GM21529 (cell line): Measurements from ENCODE around the gene MUC5AC.

Experiments
- ATAC-seq: cut with Tn5 transposase; IDR thresholded peaks from one replicate; pipeline ENCODE4 v1.9.1; 2021; ENCODE audit not compliant: unreplicated experiment

The MUC5AC gene

DNA sequence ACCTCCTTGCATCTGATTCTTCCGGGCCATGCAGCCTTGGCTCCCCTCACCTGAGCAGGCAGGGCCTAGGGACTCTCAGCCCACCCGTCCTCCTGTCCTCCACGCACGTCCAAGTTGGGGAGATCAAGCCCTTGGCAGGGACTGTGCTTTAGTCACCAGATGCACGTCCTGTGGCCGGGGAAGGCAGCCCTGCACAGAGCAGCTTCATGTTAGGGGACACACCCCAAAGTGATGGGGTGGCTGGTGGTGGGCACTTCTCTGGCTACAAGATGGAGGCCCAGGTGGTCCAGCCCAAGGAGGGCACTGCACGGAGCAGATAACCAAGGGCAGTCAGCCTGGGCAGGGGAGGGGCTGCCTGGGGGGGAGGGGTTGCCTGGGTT is 66.3 kb downstream of the MUC5AC start:
- no peak for ATAC-seq

DNA sequence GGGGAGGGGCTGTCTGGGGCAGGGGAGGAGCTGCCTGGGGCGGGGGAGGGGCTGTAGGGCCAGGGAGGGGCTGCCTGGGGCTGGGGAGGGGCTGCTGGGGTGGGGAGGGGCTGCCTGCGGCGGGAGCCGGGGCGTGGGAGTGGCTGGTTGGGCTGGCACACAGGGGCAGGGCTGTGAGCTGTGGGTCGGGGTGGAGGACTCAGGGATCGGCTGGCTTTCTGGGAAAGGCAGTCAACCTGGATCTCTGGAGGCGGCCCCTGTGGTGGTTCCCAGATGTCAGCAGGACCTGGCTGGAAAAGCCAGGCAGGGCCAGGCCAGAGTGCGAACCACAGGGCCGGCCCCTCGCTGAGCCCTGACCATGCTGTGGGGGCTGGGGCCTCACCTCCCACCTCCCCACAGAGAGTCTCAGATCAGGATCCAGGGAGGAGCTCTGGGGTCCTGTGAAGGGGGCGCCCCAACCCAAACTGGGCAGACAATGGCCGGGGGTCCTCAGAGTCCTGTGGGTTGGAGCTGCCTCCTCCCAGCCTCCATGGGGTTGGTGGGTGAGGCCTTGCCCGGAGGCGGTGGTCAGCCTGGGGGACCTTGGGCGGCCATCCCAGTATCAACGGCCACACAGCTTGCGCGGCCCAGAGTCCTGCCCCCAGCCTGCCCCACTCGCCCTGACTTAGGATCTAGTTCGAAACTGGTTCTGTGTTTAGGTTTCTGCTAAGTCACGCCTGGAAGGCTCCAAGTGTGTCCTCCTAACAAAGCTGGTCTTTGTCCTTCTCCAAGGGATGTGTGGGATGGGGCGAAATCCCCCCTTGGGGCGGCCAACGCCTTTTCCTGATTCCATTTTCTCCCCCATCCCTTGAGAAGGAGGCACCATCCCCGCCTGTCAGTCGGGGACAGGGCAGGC is 67.0 kb downstream of the MUC5AC start:
- ATAC-seq: no peak

- no peak for ATAC-seq
Observed at GRCh38 chr11:1225386-1226225, 67.9 kb downstream of the MUC5AC start.

DNA sequence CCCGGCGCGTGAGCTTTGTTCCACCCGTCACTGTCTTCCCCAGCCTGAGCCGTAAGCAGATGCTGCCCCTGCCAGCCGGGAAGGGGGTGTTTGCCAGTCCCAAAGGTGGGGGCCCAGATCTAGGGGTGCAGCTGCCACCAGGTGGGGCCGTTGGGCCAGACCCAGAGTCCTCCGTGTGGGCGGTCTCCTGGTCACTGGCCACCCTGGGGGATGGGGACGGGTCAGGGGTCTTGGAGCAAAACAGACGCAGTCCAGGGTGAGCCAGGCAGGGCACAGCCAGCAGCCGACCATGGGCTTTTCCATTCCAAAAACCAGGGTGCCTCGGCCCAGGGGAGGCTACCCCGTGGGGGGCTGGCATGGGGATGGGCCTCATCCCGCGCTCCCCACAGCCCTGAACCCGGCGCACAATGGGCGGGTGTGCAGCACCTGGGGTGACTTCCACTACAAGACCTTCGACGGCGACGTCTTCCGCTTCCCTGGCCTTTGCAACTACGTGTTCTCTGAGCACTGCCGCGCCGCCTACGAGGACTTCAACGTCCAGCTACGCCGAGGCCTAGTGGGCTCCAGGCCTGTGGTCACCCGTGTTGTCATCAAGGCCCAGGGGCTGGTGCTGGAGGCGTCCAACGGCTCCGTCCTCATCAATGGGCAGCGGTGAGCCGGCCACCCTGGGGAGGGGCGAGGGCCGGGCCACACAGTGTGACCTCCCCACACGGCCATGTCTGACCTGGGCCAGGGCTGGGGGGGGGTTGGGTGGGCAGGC is 68.7 kb downstream of the MUC5AC start:
- no peak for ATAC-seq

DNA sequence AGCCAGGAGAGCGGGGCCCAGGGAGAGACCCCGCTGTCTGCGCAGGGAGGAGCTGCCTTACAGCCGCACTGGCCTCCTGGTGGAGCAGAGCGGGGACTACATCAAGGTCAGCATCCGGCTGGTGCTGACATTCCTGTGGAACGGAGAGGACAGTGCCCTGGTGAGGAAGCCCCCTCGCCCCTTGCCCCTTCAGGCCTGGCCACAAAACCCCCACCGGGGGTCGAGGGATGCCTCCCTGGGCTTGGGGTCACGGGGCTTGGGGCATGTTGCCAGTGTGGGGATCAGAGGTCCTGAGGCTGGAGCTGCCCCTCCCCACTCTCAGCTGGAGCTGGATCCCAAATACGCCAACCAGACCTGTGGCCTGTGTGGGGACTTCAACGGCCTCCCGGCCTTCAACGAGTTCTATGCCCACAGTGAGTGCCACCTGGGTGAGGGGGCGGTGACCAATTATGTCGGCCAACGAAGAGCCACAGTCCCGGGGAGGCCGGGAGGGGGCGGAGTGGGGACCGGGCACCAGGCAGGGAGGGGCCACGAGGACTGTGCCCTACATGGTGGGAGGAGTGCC is 69.3 kb downstream of the MUC5AC start:
- no peak for ATAC-seq

DNA sequence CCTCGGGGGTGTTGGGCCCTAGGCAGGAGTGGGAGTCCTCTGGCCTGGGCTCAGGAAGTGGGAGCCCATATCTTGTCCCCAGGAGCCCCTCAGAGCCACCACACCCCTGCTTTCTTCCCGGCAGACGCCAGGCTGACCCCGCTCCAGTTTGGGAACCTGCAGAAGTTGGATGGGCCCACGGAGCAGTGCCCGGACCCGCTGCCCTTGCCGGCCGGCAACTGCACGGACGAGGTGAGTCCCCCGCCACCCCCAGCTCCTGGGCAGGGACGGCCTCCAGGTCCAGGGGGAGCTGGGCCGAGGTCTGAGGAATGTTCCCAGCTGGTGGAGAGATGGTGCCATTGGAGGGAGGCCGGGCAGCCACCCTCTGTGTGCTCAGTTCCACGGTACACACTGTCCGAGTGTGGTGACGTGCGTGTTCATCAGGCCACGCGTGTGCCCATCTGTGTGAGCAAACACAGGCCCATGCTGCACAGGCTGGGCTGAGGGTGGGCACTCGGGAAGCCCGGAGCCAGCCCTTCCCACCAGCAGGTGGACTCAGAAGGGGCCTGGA is 69.9 kb downstream of the MUC5AC start:
- no peak for ATAC-seq

- ATAC-seq: no peak
Observed at GRCh38 chr11:1228101-1228821, 70.5 kb downstream of the MUC5AC start.

GRCh38 chr11:1228921-1229451 is 71.2 kb downstream of the MUC5AC start:
- ATAC-seq: no peak

DNA sequence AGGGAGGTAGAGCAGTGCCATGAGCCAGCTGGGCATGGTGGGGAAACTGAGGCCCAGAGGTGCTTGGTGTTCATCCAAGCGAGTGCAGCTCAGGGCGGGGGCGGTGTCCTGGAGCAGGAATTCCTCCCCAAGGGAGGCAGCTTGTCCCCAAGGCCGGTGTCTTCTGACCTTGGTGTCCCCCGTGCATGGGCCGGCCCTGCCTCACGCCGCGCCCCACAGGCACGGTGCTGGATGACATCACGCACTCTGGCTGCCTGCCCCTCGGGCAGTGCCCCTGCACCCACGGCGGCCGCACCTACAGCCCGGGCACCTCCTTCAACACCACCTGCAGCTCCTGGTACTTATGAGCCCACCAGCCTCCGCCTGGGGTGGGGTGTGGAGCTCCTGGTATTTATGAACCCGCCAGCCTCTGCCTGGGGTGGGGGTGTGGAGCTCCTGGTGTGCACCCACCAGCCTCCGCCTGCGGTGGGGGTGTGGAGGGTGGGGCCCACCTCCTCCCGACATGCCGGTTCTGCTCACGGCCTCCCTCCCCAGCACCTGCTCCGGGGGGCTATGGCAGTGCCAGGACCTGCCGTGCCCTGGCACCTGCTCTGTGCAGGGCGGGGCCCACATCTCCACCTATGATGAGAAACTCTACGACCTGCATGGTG is 71.8 kb downstream of the MUC5AC start:
- ATAC-seq: no peak

DNA sequence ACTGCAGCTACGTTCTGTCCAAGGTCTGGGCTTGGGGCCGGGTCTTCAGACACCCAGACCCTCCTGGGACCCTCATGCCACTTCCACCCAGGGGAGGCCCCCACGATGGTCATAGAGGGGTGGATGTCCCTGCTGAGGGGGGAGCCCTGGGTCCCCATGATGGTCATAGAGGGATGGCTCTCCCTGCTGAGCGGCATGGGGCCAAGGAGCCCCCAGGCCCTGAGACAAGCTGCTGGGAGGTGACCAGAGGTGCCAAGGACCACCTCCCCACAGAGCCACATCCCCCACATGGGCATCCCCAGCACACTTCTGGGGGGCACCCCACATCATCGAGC is 72.3 kb downstream of the MUC5AC start:
- ATAC-seq: no peak

DNA sequence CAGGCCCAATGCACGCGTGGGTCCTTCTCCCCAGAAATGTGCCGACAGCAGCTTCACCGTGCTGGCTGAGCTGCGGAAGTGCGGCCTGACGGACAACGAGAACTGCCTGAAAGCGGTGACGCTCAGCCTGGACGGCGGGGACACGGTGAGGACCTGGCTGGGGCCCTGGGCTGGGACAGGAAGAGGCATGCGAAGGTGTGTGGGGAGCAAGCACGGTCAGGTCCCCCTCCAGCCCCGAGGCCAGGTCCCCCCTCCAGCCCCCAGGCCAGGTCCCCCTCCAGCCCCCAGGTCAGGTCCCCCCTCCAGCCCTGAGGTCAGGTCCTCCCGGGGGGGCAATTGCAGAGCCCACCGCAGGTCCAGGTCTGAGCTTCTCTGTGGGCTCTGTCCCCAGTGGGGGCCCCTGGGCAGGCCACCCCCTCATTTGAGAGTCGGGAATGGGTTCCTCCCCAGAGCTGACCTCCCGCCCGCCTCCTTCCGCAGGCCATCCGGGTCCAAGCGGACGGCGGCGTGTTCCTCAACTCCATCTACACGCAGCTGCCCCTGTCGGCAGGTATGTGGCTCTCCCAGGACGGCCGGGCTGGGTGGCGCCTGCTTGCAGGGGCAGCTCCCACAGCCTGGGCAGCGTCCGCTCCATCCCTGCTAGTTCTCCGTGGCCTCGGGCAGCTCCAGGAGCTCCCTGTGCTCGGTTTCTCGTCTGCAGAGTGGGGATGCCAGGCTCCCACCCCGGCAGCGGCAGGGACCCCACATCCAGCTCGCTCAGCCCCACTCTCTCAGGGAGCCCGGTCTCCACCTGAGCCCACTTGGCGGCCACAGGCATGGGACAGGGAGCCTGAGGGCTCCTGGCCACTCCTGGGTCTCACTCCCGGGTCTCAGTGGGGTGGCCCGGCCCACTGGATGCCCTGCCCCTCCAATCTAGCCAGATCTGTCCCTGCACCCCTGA is 73.0 kb downstream of the MUC5AC start:
- no peak for ATAC-seq

DNA sequence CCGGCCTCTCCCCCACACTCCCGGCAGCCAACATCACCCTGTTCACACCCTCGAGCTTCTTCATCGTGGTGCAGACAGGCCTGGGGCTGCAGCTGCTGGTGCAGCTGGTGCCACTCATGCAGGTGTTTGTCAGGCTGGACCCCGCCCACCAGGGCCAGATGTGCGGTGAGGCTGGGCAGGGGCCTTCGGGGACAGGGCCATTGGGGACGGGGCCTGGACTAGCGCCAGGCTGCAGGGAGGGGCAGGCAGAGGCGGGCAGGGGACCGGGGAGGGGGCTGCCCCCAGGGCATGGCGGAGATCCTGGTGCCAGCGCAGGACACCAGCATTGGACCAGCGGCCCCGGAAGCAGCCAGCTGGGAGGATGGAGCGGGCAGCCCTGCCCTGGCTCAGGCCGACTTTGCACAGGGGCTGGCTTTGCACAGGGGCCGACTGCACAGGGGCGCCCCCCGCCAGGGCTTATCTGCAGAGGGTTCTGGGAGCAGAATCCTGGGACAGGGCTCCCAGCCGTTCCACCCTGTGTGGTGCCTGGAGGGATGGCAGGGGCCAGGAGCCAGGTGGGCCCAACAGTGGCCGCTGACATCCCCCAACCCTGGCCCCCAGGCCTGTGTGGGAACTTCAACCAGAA is 73.8 kb downstream of the MUC5AC start:
- no peak for ATAC-seq

DNA sequence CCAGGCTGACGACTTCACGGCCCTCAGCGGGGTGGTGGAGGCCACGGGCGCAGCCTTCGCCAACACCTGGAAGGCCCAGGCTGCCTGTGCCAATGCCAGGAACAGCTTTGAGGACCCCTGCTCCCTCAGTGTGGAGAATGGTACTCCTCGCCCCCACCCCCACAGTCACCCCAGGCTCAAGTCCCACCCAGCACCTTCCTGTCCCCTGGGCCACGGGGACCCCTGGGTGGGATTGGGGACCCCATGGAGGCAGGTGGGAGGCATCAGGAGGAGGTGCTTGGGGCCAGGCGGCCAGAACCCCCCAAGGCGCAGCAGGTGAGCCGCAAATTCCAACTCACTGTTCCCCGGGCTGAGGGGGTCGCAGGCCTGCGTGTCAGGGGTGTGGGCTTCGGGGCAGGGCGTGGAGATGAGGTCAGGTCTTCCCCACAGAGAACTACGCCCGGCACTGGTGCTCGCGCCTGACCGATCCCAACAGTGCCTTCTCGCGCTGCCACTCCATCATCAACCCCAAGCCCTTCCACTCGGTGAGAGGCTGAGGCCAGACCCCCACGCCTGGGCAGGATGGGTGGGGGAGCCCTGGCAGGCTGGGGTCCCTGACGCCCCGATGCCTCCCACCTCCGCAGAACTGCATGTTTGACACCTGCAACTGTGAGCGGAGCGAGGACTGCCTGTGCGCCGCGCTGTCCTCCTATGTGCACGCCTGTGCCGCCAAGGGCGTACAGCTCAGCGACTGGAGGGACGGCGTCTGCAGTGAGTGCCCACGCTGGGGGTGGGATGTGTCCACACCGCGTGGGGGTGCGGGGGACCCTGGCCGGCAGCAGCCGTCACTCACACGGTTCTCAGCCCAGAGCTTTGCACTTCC is 74.5 kb downstream of the MUC5AC start:
- no peak for ATAC-seq

DNA sequence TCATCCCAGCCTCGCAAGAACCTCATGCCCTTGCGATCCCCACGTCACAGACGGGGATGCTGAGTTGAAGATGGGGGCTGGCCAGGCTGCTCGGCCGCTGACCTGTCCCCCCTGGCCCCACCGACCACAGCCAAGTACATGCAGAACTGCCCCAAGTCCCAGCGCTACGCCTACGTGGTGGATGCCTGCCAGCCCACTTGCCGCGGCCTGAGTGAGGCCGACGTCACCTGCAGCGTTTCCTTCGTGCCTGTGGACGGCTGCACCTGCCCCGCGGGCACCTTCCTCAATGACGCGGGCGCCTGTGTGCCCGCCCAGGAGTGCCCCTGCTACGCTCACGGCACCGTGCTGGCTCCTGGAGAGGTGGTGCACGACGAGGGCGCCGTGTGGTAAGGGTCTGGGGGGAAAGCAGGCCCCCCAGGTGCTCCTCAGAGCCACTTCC is 75.1 kb downstream of the MUC5AC start:
- ATAC-seq: no peak

DNA sequence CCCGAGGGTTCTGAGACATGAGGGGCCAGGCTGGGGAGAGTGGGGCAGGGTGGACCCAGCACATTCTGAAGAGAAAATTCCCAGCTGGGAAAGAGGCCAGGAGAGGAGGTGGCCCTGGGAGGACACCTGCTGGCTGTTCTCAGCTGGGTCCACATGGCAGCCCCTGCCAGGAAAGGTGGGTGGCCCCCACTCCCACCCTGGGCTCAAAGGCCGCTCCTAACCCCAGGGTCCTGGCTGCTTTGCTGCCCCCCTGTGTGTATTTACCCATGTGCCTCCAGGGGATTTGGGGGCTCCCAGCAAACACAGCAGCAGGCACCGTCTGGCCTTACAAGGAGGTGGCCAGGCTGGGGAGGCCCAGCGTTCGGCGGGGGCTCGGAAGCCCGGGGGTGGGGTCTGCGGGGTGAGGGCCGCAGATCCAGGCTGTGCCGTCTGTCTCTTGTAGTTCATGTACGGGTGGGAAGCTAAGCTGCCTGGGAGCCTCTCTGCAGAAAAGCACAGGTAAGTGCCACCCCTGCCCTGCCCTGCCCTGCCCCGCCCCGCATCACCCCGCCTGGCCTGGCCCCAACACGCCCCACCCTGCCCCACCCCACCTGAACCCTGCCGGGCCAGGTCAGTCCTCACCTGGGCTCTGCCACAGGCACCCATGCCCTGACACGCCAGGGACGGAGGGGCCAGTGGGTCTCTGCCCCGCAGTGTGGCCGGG is 75.7 kb downstream of the MUC5AC start:
- ATAC-seq: no peak

DNA sequence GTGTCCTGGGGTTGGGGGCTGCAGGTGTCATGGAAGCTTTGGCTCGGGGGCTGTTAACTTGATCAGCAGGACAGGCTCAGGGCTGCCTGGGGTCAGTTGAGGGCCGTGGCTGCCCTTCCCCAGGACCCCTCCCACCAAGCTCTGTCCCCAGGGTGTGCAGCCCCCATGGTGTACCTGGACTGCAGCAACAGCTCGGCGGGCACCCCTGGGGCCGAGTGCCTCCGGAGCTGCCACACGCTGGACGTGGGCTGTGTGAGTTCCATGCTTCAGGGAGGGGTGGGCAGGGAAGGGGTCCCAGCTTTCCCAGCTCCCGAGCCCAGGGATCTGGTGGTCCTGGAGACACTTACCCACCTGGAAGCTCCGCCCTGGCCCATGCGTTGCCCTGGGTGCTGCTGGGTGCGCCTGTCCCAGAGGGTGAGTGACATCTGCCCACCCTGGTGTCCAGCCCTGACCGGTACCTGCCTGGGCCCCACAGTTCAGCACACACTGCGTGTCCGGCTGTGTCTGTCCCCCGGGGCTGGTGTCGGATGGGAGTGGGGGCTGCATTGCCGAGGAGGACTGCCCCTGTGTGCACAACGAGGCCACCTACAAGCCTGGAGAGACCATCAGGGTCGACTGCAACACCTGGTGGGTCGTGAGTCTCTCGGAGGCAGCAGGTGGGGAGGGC is 76.4 kb downstream of the MUC5AC start:
- no peak for ATAC-seq
